Stimulated activated CD4-positive, alpha-beta T cell treated with anti-CD3 and anti-CD28 coated beads, Interleukin-12 subunit alpha, Interleukin-12 subunit beta, amount 100 ng/mL, for 4 hours (primary cell): ENCODE measurements around the gene AMMECR1.
"Not testable (repeated sequence)": the region's sequence is repeated elsewhere in the genome, so short reads cannot be mapped to it uniquely, and the experiment has no call there.

Source experiments
- DNase-seq: peaks from one replicate; pipeline ENCODE4 v3.0.0-alpha.2; 2020

AMMECR1 gene

DNA sequence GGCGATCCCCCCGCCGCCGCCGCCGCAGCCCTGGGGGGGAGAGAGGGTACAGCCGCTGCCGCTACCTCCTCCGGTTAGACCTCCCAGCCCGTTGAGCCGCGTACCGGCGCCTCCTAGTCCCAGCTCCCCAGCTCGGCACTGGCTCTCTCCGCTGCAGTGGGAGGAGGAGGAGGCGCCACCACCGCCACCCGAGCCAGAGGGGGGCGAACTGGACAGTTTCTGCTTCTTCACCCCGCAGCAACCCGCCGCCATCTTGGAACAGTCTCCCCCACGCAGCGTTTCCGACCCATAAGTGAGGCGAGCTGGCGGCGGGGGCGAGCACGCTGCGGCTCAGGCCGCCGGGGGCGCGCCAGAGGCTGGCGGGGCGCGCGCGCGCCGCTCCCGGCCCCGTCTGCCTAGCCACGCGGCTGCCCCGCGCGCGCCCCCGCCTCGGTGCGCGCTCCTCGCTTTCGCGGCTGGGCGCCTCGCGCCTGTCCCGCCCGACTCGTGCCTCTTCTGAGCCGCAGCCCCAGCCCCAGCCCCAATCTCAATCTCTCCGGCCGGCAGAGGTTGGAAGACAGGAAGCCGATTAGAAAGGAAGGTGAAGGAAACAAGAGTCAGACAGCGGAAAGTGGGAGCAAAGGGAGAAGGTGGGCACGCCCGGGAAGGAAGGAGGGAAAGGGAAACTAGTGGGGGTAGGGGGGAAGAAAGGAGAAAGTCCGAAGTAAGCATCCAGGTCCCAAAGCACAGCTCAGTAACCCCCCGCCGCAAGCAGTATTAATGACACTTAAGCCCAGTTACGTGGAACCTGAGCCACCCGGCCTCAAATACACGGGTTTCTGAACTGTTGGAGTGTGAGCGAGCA is at the start of gene AMMECR1:
Gene AMMECR1 (minus strand): TSS at position 266 of the 844 bp plus-strand sequence. CDS start 14 bp downstream, at position 252.
- peak; percentile 71 for DNase-seq

- no peak for DNase-seq
Observed at GRCh38 chrX:110363244-110363643, 45.4 kb upstream of the AMMECR1 start.

- no peak for DNase-seq
Observed at GRCh38 chrX:110359273-110359672, 41.4 kb upstream of the AMMECR1 start.

DNA sequence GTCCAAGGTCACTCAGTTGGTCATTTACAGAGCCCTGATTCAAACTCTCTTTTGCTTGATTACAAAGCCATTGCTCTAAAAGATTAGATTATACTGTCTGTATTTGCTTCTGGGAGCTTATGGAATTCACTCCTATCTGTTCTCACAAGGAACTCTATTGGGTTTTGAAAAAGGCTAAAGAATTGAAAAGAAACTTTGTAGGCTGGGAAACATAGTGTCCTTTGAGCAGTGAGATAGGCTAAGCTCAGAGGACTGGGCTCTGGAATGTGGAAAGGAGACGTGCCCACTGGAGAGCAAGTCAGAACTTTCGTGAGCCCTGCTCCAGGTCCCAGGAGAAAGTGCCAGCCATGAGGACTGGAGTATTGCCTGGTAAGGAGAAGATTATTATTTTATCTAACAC is 40.7 kb upstream of the AMMECR1 start, which contains the start of gene RTL9:
Gene RTL9 (plus strand): TSS at position 301 of the 400 bp plus-strand sequence. CDS start 91,770 bp downstream, outside the sequence.
- DNase-seq, result no peak

DNA sequence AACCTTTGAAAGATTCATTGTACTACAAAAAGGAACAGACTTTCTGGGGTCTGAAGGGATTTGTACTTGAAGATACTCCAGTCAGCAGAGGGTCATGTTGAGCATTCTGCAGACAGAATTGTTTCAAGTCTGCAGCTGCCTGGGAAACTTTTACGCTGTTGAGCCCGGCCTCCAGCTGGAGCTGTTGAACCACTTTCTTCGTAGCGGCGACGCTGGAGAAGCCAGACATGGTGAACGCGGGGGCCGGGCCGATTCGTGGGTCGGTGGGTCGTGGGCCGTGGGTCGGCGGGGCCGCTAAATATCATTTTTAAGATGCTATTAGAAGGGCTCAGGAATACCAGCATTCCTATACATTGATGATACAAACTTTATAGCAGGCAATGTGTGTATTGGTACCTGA is 28.8 kb upstream of the AMMECR1 start:
- DNase-seq, result no peak

DNA sequence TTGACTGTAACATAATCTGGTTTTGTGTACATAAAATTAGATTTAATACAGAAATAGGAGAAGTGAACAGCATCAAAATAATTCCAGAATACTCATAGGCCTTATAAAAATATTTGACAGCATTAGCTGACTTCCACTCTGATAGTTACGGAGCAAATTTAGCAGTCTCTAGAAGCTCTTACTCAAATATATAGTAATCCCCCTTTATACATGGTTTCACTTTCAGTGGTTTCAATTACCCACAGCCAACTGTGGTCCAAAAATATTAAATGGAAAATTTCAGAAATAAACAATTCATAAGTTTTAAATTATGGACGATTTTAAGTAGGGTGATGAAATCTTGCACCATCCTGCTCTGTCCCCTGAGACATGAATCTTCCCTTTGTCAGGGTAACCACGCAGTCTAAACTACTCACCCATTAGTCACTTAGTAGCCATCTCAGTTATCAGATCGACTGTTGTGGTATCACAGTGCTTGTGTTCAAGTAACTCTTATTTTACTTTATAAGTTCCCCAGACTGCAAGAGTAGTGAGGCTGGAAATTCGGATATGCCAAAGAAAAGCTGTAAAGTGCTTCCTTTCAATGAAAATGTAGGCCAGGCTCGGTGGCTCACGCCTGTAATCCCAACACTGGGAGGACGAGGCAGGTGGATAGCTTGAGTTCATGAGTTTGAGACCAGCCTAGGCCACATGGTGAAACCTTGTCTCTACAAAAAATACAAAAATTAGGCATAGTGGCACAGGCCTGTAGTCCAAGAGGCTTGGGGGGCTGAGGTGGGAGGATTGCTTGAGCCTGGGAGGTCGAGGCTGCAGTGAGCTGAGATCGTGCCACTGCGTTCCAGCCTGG is 23.5 kb upstream of the AMMECR1 start:
- no peak for DNase-seq

DNA sequence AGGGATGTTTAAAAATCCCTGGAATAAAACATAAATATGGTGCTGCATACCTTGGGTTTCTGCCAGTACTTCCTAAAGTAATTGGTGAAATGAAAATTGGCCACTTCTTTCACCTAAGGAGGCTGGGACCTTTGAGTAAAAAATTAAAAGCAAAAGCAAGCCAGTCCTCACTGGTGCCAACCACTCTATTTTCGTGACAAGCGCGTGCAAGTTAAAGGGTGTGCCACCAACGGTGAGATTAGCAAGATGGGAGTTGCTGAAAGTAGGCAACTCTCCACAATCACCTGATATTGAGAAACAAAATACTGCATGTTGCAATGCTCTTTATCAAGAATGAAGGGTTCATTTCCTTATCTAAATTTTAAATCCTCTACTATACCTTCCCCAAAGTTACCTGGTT is 21.1 kb upstream of the AMMECR1 start:
- no peak for DNase-seq

DNA sequence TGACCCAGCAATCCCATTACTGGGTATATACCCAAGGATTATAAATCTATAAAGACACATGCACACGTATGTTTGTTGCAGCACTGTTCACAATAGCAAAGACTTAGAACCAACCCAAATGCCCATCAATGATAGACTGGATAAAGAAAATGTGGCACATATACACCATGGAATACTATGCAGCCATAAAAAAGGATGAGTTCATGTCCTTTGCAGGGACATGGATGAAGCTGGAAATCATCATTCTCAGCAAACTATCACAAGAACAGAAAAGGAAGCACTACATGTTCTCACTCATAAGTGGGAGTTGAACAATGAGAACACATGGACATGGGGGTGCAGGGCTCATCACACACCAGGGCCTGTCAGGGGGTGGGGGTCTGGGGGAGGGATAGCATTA is 15.6 kb upstream of the AMMECR1 start:
- not testable (repeated sequence) for DNase-seq

DNA sequence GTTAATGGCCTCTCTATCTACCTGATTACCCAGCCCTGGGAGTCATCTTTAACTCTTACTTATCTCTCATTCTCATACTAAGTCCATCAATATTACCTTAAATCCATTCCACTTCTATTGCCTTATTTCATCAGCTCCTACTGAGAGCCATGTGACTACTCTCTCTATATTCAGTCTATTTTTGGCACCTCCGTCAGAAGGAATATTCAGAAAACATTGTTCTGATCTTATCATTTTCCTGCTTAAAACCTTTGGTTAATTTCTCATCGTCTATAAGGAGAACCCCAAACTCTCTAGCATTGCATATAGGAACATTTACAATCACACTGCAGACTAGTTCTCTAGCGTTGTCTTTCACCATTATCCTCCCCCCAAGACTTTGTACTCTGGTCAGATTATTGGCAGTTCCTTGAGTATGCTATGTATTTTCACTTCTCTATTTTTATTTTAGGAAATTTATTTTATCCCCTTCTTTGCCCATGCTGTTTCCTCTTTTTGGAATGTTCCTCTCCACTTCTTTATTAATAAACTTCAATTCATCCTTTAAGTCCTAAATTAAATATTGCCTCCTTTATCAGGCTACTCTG is 13.7 kb upstream of the AMMECR1 start:
- no peak for DNase-seq

GRCh38 chrX:110328613-110329012 is 10.7 kb upstream of the AMMECR1 start:
- DNase-seq, result not testable (repeated sequence)

DNA sequence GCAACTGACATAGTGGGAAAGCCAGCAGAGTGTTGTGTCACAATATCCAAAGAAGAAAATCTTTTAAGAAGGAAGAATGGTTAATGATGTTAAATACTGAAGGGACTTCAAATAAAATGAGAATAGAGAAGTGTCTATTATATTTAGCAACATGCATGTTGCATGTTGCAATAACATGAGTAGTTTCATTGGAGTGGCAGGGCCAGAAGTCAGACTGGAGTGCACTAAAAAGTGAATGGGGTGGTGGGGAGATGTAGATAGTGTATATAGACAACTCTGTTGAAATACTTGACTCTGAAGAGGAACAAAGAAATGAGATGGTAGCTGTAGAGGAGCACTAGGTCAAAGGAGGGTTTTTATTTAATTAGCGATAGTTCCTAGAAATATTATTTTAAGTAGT is 9.5 kb upstream of the AMMECR1 start:
- DNase-seq, result no peak

GRCh38 chrX:110326712-110327111 is 8.8 kb upstream of the AMMECR1 start:
- no peak for DNase-seq

DNA sequence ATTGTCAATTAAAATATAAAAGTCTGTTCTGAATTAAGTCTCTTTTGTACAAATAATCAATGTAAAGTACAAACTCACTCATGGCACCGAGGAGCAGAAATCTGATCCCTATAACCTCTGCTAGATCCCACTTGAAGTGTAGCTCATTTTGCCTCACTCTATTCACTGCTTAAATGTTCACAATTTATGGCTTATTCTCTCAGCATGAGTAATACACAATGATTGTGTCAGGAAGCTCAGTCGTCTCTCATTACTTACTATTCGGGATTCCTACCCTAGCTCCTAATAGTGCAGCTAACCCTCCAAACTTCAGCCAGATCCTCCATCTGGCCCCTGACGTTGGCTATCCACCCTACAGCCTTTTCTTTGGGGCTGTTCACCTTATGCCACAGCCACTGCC is 4.7 kb upstream of the AMMECR1 start:
- DNase-seq, result no peak

DNA sequence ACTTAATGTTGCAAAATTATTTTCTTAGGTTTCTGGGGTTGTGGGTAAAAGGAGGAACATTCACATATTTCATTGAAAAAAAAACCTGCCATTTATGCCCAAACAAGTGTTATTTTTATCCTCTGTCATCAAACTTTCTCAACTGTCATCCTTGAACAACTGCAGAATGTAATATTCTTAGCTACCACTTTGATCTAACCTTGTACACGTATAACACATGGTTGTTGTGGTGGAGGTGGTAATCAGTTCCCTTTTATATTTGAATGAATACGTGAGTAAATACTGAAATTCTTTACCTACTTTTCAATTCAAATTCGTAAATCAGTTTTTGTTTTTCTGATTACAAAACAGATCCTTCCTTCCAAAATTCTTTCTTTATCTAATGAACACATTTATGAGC is 3.8 kb upstream of the AMMECR1 start:
- no peak for DNase-seq

GRCh38 chrX:110321081-110321480 is 3.2 kb upstream of the AMMECR1 start:
- DNase-seq, result no peak

GRCh38 chrX:110320381-110320987 is 2.6 kb upstream of the AMMECR1 start:
- DNase-seq, result no peak

GRCh38 chrX:110318664-110318968 is 731 bp upstream of the AMMECR1 start:
- no peak for DNase-seq

GRCh38 chrX:110317061-110317819 is 645 bp downstream of the AMMECR1 start:
- peak; percentile 11 for DNase-seq

GRCh38 chrX:110316351-110317060 is 1.4 kb downstream of the AMMECR1 start:
- no peak for DNase-seq

GRCh38 chrX:110315551-110315950 is 2.3 kb downstream of the AMMECR1 start:
- no peak for DNase-seq

- DNase-seq, result no peak
Observed at GRCh38 chrX:110311437-110312230, 6.3 kb downstream of the AMMECR1 start.
